HG03469 (cell line): ENCODE measurements around the gene SPIRE1.
"Not testable (repeated sequence)": the region's sequence is repeated elsewhere in the genome, so short reads cannot be mapped to it uniquely, and the experiment has no call there.

Source experiments
- ATAC-seq: cut with Tn5 transposase; IDR thresholded peaks from one replicate; pipeline ENCODE4 v1.9.1; 2021; ENCODE audit warnings: mild to moderate bottlenecking, moderate library complexity, moderate number of reproducible peaks; ENCODE audit not compliant: unreplicated experiment

Gene SPIRE1

GRCh38 chr18:12647773-12648172 lies 10.1 kb downstream of the SPIRE1 start:
- ATAC-seq: no peak

- ATAC-seq: no peak
Observed at GRCh38 chr18:12645751-12646203, 12.1 kb downstream of the SPIRE1 start.

DNA sequence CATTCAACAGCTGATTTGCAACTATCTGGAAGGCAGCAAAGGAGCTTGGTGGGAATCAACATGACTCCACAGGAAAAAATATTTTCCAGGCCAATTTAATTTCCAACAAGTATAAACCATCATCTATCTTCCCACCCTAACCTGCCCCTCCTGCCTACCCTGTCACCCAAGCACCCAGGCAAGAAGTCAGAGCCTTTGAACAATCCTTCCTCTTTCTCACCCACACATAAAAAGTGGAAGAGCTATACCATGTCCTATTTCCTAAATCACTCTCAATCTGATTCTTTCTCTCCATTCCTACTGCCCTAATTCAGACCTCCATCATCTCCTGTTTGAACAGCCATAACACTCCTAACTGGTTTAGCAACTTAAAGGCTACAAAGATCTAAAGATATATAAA lies 12.7 kb downstream of the SPIRE1 start:
- no peak for ATAC-seq

DNA sequence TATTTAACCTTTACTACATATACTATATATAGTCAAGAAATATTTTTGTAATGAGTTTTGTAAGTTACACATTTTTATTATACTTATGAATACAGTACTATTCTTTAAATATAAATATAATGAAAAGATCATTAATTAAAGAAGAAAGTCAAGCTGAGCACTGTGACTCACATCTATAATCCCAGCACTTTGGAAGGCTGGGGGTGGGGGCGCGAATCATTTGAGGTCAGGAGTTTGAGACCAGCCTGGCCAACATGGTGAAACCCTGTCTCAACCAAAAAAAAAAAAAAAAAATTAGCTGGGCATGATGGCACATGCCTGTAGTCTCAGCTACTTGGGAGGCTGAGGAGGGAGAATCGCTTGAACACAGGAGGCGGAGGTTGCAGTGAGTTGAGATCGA lies 14.2 kb downstream of the SPIRE1 start:
- ATAC-seq: not testable (repeated sequence)

GRCh38 chr18:12640881-12641200 lies 17.1 kb downstream of the SPIRE1 start:
- no peak for ATAC-seq

GRCh38 chr18:12639990-12640880 lies 17.7 kb downstream of the SPIRE1 start:
- ATAC-seq: no peak

GRCh38 chr18:12638644-12639124 lies 19.2 kb downstream of the SPIRE1 start:
- ATAC-seq: no peak

DNA sequence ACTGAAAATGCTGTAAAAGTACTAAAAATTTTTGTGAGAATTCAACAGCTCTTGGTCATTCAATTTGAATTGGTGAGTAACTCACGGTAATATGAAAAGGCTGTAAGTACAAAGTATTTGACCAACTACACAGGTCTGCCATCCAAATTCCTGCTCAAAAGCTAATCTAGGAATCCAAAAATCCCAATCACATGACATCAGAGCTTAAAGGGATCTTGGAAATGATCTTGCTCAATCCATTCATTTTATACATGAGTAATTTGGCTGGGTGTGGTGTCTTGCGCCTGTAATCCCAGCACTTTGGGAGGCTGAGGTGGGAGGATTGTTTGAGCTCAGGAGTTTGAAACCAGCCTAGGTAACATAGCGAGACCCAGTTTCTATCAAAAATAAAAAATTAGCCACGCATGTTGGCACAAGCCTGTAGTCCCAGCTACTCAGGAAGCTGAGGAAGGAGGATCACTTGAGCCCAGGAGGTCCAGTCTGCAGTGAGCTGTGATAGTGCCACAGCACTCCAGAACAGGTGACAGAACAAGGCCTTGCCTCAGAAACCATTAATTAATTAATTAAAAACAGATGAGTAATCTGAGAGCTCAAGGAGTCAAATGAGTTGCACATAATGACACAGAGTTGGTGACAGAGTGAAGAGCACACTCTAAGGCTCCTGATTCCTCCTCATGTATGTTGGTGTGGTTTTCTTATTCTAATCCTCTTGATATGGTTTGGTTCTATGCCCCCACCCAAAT lies 19.8 kb downstream of the SPIRE1 start:
- no peak for ATAC-seq

DNA sequence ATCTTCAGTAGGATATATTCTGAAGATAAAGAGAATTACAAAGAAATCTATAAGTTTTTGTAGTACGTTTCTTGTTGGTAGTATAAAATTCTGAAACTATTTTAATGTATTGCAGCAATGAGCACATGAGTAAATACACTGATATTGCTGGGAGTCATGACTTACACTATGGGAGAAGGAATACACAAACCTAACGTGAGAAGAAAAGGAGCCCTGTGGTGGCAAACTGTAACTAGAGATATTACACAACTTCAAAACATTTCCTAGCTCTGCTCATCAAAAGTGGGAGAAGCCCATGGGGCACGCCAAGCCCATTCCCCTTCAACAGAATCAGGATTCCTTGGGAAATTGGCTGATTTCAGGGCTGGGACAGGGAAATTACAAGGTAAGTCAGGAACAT lies 20.5 kb downstream of the SPIRE1 start:
- no peak for ATAC-seq

GRCh38 chr18:12631831-12632477 lies 26.0 kb downstream of the SPIRE1 start:
- no peak for ATAC-seq

DNA sequence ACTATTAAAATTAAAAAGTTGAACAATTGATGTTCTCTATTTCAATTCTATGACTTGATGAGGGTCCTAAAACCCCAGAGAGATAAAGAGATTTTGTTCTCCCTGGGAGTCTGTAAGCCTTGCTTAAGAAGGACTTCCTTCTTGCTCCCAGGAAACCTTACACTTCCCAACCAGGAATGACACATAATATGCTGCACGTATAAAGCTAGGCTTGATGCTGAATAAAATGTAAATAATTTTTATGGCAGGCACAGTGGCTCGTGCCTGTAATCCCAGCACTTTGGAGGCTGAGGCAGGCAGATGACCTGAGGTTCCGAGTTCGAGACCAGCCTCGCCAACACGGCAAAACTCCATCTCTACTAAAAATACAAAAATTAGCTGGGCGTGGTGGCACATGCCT lies 27.8 kb downstream of the SPIRE1 start:
- ATAC-seq: no peak

DNA sequence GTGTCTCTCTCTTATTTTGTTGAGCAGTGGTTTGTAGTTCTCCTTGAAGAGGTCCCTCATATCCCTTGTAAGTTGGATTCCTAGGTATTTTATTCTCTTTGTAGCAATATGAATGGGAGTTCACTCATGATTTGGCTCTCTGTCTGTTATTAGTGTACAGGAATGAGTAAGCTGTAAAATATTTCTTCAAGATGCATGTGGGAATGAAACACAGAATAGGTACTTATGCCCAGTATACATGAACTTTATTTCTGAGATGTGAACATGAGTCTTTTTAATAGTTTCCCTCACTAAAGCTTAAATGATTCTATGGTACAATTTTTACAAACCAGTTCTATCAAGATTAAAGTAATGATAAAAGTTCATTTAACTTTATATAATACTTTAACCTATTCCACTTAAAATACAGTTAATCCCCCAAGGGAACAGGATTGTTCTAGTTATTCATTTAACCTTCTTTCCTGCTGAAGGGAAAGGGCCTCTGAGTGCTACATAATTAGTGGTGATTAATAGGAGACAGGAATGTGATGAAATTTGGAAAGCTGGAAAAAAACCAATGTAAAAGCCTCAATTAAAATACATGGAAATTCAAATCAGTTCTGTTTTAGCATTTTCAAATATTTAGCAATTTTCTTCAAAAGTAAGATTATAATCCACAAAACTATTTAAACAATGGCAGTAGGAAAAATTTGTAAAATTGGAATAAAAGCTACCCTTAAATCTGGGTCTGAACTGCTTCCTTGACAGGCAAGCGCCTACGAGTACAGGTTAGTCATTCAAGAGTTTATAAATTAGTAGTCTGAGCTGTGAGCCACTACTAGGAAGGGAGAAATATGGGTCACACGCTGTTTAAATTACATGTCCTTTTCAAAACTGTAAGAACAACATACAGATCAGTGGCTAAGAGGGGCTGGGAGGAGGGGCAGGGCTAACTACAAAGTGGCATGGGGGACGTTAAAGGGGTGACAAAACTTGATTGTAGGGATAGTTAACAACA lies 28.9 kb downstream of the SPIRE1 start:
- no peak for ATAC-seq

GRCh38 chr18:12627199-12627598 lies 30.7 kb downstream of the SPIRE1 start:
- ATAC-seq: not testable (repeated sequence)

- ATAC-seq: no peak
Observed at GRCh38 chr18:12625241-12625640, 32.7 kb downstream of the SPIRE1 start.

- no peak for ATAC-seq
Observed at GRCh38 chr18:12621742-12622306, 36.1 kb downstream of the SPIRE1 start.

- ATAC-seq: no peak
Observed at GRCh38 chr18:12615748-12616147, 42.2 kb downstream of the SPIRE1 start.

DNA sequence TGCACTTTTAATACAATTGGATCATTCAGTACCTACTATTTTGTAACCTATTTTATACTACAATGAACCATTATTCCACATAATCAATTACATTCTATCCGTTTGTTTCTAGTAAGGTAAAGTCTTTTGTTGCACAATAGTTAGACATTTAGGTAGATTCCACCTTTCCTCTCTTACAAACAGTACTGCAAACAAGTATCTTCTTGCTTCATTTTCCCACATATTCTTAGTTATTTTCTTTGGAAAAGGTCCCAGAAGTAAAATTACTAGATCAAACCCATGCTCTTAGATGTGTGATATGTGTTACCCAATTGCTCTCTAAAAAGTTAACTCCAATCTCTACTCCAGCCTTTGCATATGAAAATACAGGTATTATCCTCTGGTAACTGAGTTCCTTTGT lies 49.6 kb downstream of the SPIRE1 start:
- no peak for ATAC-seq

DNA sequence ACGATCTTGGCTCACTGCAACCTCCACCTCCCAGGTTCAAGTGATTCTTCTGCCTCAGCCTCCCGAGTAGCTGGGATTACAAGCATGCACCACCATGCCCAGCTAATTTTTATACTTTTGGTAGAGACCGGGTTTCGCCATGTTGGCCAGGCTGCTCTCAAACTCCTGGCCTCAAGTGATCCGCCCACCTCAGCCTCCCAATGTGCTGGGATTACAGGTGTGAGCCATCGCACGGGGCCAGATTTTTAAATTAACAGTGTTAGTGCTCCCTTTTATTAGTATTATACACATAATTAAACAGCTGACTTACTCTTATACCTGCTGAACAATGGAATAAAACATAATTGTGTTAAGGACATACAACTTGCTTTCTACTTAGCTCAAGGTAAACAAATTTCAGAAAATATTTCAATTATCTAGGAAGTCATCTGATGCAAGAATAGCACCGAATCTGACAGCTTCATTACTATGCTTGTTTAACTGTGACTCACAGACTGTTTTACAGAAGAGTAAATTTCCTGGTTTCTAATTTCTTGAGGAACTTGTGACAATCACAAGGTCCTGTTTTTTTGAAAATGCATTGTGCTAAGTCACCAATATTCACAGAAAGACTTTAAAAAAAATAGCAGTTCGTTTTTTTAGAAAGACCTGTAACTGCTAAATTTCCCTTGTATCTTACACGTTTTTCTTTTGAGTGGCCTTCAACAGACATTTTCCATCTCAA lies 51.2 kb downstream of the SPIRE1 start:
- ATAC-seq: no peak

- ATAC-seq: no peak
Observed at GRCh38 chr18:12604445-12605007, 53.4 kb downstream of the SPIRE1 start.
